ENCODE results near the gene WASF3.

The WASF3 gene

GRCh38 chr13:26548205-26548765 lies 9.2 kb upstream of the WASF3 start:
- DNase-seq, result no peak

- DNase-seq, result no peak
These were observed 7.8 kb upstream of the WASF3 start for GRCh38 chr13:26549713-26550112.

- no peak for DNase-seq
These were observed 6.1 kb upstream of the WASF3 start for GRCh38 chr13:26551255-26551860.

- no peak for DNase-seq
These were observed 2.1 kb upstream of the WASF3 start for GRCh38 chr13:26555413-26555812.

- no peak for DNase-seq
These were observed 461 bp upstream of the WASF3 start for GRCh38 chr13:26557051-26557392.

- DNase-seq, result no peak
These were observed 757 bp downstream of the WASF3 start for GRCh38 chr13:26558074-26558805.

GRCh38 chr13:26558987-26559386 lies 1.5 kb downstream of the WASF3 start:
- DNase-seq, result no peak

- DNase-seq, result no peak
These were observed 3.0 kb downstream of the WASF3 start for GRCh38 chr13:26560456-26560855.

- no peak for DNase-seq
These were observed 3.6 kb downstream of the WASF3 start for GRCh38 chr13:26561067-26561466.

GRCh38 chr13:26561651-26562511 lies 4.4 kb downstream of the WASF3 start:
- DNase-seq, result no peak

GRCh38 chr13:26562512-26562890 lies 5.0 kb downstream of the WASF3 start:
- no peak for DNase-seq

GRCh38 chr13:26563713-26564112 lies 6.2 kb downstream of the WASF3 start:
- no peak for DNase-seq

GRCh38 chr13:26568132-26568815 lies 10.8 kb downstream of the WASF3 start:
- no peak for DNase-seq

GRCh38 chr13:26571518-26571917 lies 14.0 kb downstream of the WASF3 start:
- DNase-seq, result no peak

- DNase-seq, result no peak
These were observed 17.8 kb downstream of the WASF3 start for GRCh38 chr13:26575244-26575643.

- DNase-seq, result no peak
These were observed 22.1 kb downstream of the WASF3 start for GRCh38 chr13:26579580-26579979.

GRCh38 chr13:26583662-26584061 lies 26.2 kb downstream of the WASF3 start:
- no peak for DNase-seq

GRCh38 chr13:26584713-26585112 lies 27.2 kb downstream of the WASF3 start:
- DNase-seq, result no peak

- DNase-seq, result no peak
These were observed 27.7 kb downstream of the WASF3 start for GRCh38 chr13:26585136-26585535.

- DNase-seq, result no peak
These were observed 29.8 kb downstream of the WASF3 start for GRCh38 chr13:26587251-26587650.

- no peak for DNase-seq
These were observed 31.7 kb downstream of the WASF3 start for GRCh38 chr13:26589226-26589625.

GRCh38 chr13:26589754-26590153 lies 32.3 kb downstream of the WASF3 start:
- DNase-seq, result no peak

- DNase-seq, result no peak
These were observed 32.9 kb downstream of the WASF3 start for GRCh38 chr13:26590379-26590778.

Data from activated naive CD4-positive, alpha-beta T cell treated with Interleukin-2 at 50 U/mL for 16 hours (primary cell).